GM21423 (cell line): ENCODE results near the gene BMP8A.
"Not testable (repeated sequence)": the region's sequence is repeated elsewhere in the genome, so short reads cannot be mapped to it uniquely, and the experiment has no call there.

ENCODE experiments used
- ATAC-seq: cut with Tn5 transposase; IDR thresholded peaks from one replicate; pipeline ENCODE4 v1.9.1; 2021; ENCODE audit warnings: mild to moderate bottlenecking, moderate library complexity; ENCODE audit not compliant: unreplicated experiment

Gene BMP8A

GRCh38 chr1:39491146-39491921 is at the start of gene BMP8A:
BMP8A (plus strand) TSS chr1:39491636; CDS start chr1:39491992, 356 bp downstream.
- ATAC-seq: peak; percentile 75

GRCh38 chr1:39441797-39442196 is 49.6 kb upstream of the BMP8A start:
- ATAC-seq: no peak

- no peak for ATAC-seq
Measured at GRCh38 chr1:39445573-39445972, 45.9 kb upstream of the BMP8A start.

GRCh38 chr1:39446986-39447567 is 44.4 kb upstream of the BMP8A start:
- no peak for ATAC-seq

GRCh38 chr1:39450041-39450440 is 41.4 kb upstream of the BMP8A start:
- not testable (repeated sequence) for ATAC-seq

GRCh38 chr1:39450956-39451606 is 40.4 kb upstream of the BMP8A start:
- ATAC-seq: no peak

- no peak for ATAC-seq
Measured at GRCh38 chr1:39452081-39452480, 39.4 kb upstream of the BMP8A start.

GRCh38 chr1:39452540-39452939 is 38.9 kb upstream of the BMP8A start:
- ATAC-seq: no peak

- ATAC-seq: no peak
Measured at GRCh38 chr1:39453603-39454002, 37.8 kb upstream of the BMP8A start.

- no peak for ATAC-seq
Measured at GRCh38 chr1:39458991-39459390, 32.4 kb upstream of the BMP8A start.

GRCh38 chr1:39462074-39462473 is 29.4 kb upstream of the BMP8A start:
- ATAC-seq: no peak

GRCh38 chr1:39466413-39467107 is 24.9 kb upstream of the BMP8A start:
- ATAC-seq: no peak

- ATAC-seq: not testable (repeated sequence)
Measured at GRCh38 chr1:39467108-39467720, 24.2 kb upstream of the BMP8A start.

- ATAC-seq: no peak
Measured at GRCh38 chr1:39469150-39469549, 22.3 kb upstream of the BMP8A start.

- ATAC-seq: no peak
Measured at GRCh38 chr1:39470040-39470439, 21.4 kb upstream of the BMP8A start.

GRCh38 chr1:39472826-39473225 is 18.6 kb upstream of the BMP8A start:
- no peak for ATAC-seq

GRCh38 chr1:39473324-39473723 is 18.1 kb upstream of the BMP8A start:
- ATAC-seq: no peak

GRCh38 chr1:39474810-39475209 is 16.6 kb upstream of the BMP8A start:
- ATAC-seq: no peak

- not testable (repeated sequence) for ATAC-seq
Measured at GRCh38 chr1:39475551-39475950, 15.9 kb upstream of the BMP8A start.

- no peak for ATAC-seq
Measured at GRCh38 chr1:39478126-39478915, 13.1 kb upstream of the BMP8A start.
